DMS53 treated with DMSO at 0.1 percent for 48 hours (cell line): ENCODE results near the gene URB2.
A peak's percentile ranks its signal among the peaks of the same experiment; 100 is the strongest.
"Not testable (repeated sequence)": the region's sequence is repeated elsewhere in the genome, so short reads cannot be mapped to it uniquely, and the experiment has no call there.

ENCODE experiments used
- DNase-seq: peaks from one replicate; lab custom pipeline; 2025; ENCODE audit not compliant: unreplicated experiment; lab: John Stamatoyannopoulos, UW

Gene URB2

GRCh38 chr1:229689904-229690303, 63.9 kb downstream of the URB2 start:
- no peak for DNase-seq

- DNase-seq, result no peak
Observed at GRCh38 chr1:229690662-229691061, 64.6 kb downstream of the URB2 start.

GRCh38 chr1:229691362-229691761, 65.3 kb downstream of the URB2 start:
- DNase-seq, result no peak

DNA sequence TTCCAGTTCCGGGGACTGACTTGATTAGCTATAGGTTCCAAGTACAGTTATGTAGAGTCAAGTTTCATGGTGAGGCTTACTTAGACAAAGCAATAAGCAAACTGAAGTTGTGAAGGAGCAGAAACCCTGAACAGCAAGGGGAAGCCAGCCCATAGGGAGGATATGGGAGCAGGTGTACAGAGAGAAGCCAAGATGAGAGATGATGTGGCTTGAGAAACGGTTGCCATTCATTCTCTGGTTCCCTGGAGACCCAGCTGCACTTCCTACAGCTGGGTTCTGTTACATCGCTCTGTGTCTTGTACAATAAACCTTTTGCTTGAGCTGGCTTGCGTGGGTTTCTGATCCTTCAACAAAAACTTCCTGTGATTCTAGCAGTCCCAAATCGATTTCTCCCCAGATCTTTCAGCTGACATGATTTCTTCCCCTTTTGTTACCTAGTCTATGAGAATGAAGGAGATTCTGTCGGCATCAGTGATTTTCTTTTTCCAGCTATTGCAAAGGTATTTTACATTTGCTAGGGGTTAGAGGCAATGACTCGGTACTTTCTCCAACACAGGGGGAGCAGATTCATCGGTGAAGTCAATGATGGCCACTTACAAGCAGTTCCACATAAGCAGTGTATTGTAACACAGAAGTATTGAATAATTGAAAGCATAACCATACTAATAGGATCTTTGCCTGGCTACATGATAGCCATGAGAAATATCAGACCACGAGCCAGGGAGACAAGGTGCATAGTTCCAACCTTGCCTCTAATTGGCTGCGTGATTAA, 67.3 kb downstream of the URB2 start:
- DNase-seq, result no peak

DNA sequence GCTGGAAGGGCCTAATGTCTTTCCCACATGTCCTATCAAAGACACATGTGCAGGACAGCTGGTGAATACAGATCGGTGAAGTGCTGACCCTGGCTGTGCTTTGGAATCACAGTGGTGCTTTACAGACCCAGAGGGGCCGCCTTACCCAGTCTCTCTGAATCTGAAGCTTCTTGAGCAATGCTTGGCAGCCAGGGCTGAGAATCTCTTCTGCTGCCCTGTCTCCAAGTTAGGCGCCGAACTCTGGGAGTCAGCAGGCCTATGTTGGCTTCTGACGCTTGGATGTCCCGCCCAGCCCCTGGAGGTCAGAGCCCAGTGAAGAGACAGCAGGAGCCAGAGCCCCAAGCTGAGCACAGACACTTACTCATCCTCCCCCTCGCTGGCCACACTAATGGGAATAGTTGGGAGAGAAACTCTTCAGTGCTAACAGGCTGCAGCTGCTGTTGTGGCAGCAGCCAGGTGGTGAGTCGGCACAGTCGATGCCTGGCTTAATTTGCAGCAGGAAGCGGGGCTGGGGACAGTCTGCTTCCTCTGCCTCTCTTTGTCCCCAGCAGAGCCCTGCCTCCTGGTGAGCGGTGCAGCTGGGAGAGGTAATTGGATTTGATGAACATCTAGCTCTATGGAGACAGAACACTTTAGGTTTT, 68.1 kb downstream of the URB2 start:
- peak; percentile 41 for DNase-seq

DNA sequence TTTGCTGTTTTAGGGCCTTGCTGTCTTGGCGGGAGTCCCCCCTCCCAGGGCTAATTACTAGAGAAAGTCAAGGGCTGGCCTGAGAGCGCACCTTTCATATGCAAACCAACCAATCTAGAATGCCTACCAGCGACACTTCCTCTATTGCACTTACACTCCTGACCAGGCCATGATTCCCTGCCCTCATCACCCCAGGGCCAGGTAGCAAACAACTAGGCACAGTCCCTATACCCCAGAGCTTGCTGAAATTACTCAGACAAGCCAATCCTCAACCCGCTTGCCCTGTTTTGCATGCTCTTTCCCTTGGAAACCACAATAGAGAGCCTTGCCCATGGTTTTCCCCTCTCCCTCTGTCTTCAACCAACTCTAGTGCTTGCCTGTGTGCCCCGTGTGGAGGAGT, 70.3 kb downstream of the URB2 start:
- no peak for DNase-seq

- DNase-seq, result no peak
Observed at GRCh38 chr1:229699613-229700267, 73.7 kb downstream of the URB2 start.

DNA sequence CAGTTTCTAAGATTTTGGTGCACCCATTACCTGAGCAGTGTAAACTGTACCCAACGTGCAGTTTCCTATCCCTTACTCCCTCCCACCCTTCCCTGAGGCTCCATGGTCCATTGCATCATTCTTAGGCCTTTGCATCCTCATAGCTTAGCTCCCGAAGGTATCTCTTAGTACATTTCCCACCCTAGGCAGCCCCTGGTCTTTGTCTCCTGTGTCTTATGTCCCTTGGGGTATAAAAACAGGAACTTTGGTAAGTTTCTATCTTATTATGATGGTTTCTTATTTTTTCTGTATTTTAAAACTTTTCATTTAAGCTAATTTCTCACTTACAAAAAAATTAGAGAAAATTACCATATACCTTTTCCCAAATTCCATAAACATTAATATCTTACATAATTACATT, 78.1 kb downstream of the URB2 start:
- DNase-seq, result no peak

- DNase-seq, result not testable (repeated sequence)
Observed at GRCh38 chr1:229705152-229705551, 79.1 kb downstream of the URB2 start.

GRCh38 chr1:229707127-229707526, 81.1 kb downstream of the URB2 start:
- DNase-seq, result not testable (repeated sequence)

DNA sequence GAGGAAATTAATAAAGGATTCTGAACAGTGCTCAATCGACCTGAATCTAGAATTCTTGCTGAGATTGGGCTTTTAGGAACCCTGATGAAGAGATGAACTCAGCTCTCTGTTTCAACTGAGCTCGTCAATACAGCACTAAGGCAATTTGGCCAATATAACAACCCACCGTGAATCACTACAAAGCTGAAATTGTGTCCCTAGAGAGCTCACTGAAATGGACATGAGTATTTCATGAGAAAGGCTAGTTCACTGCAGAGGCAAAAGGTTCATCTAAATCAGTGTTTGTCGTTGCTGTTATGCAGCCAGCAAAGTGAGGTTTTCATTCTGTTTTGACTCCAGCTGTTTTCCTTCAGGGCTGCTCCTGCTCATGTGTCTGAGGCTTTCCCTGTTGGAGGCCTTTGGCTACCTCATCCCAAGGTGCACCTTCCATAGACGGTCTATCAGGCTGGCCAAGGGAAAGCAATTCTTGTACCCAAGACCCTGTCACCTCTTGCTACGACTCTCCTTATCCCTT, 83.5 kb downstream of the URB2 start:
- DNase-seq, result no peak
